Endodermal cell (in vitro differentiated cells): ENCODE results near the gene ATAD2B. TPM values are rescaled to one million over a fixed set of nuclear protein-coding genes. Genes with fewer than 3 reads are reported as not detected.

ENCODE experiments used
- DNase-seq: peaks from one replicate; pipeline ENCODE4 v3.0.0-alpha.2; 2017
- H3K27ac ChIP-seq: 2 replicates; pipeline ENCODE4 v1.5.1; 2013; ENCODE audit warnings: mild to moderate bottlenecking, low read depth, low read length, moderate library complexity
- H3K27me3 ChIP-seq: 2 replicates; pipeline ENCODE4 v1.6.1; 2013; ENCODE audit warnings: mild to moderate bottlenecking, low read length, moderate library complexity; ENCODE audit not compliant: insufficient read depth, control insufficient read depth, poor library complexity, severe bottlenecking
- H3K36me3 ChIP-seq: 2 replicates; pipeline ENCODE4 v1.7.0; 2013; ENCODE audit warnings: mild to moderate bottlenecking, low read length, moderate library complexity; ENCODE audit not compliant: control insufficient read depth, insufficient read depth
- H3K4me1 ChIP-seq: one replicate; pipeline ENCODE4 v1.7.0; 2013; ENCODE audit warnings: low read length; ENCODE audit not compliant: control insufficient read depth, insufficient read depth
- H3K4me3 ChIP-seq: 2 replicates; pipeline ENCODE4 v1.5.1; 2013; ENCODE audit warnings: mild to moderate bottlenecking, low read length, moderate library complexity
- H3K9ac ChIP-seq: 2 replicates; pipeline ENCODE4 v1.6.1; 2013; ENCODE audit warnings: mild to moderate bottlenecking, low read length, moderate library complexity; ENCODE audit not compliant: poor library complexity, severe bottlenecking; ENCODE audit errors: extremely low read depth
- H3K9me3 ChIP-seq: 2 replicates; pipeline ENCODE4 v1.6.1; 2013; ENCODE audit warnings: mild to moderate bottlenecking, low read length, moderate library complexity; ENCODE audit not compliant: control insufficient read depth
- H3K27ac Mint-ChIP-seq: 2 replicates; pipeline ENCODE4 v1.8.0; 2020; ENCODE audit warnings: mixed read lengths
- H3K27me3 Mint-ChIP-seq: 2 replicates; pipeline ENCODE4 v1.8.0; 2021; ENCODE audit warnings: mild to moderate bottlenecking, mixed read lengths; ENCODE audit not compliant: insufficient read depth
- H3K36me3 Mint-ChIP-seq: 2 replicates; pipeline ENCODE4 v1.8.0; 2020; ENCODE audit warnings: low read depth, mixed read lengths
- H3K4me1 Mint-ChIP-seq: 2 replicates; pipeline ENCODE4 v1.8.0; 2020; ENCODE audit warnings: mixed read lengths
- H3K4me3 Mint-ChIP-seq: 2 replicates; pipeline ENCODE4 v1.8.0; 2020; ENCODE audit warnings: mild to moderate bottlenecking, moderate library complexity, mixed read lengths
- H3K9me3 Mint-ChIP-seq: 2 replicates; pipeline ENCODE4 v1.8.0; 2020; ENCODE audit warnings: mild to moderate bottlenecking, mixed read lengths
- WGBS, 2 experiments: methylation state at CpG; one replicate each; pipeline versions ENCODE4 v1.1.5 to v1.1.7; 2013; ENCODE audit warnings: missing lambda C conversion rate in 2 of 2, mixed read lengths in 1 of 2; ENCODE audit not compliant: insufficient coverage in 1 of 2, insufficient read length in 1 of 2; 5-methylcytosine and 5-hydroxymethylcytosine counted together
- total RNA-seq, 2 donors: library from RNA; stranded (reverse); fragmentation: NEBNext Ultra II Directional in 1 of 2; extraction: Animal tissue kit (Norgen Biotek cat#: 25700) in 1 of 2; gene quantifications; 2 replicates in 1 of 2; 3 replicates in 1 of 2; pipeline ENCODE4 v1.2.1, GENCODE V29; 2021
- TF ChIP-seq, protein P1 (sequence below): fragments of 200-600 bp; sonication (generic); conservative IDR thresholded peaks from 2 replicates; pipeline ENCODE4 v1.5.0; 2021; ENCODE audit warnings: antibody characterized with exemption, mild to moderate bottlenecking

ATAD2B gene
- total RNA-seq, 2 donors from 2014 or later, result 18.6 to 20.7 TPM

- WGBS, 2 experiments, result 92 to 100% methylated on average over 2 to 4 of the region's 4 CpGs
- Histone ChIP-seq H3K9ac (no peak overlapping the region), H3K27me3 (no peaks in the 10 kb centered on the region), H3K36me3 (peaks cover 4% of the 10 kb centered on the region), H3K4me1 (no peaks in the 10 kb centered on the region), H3K27ac (no peak overlapping the region), H3K4me3 (no peak overlapping the region), H3K9me3 (peaks cover 22% of the 10 kb centered on the region)
- Mint-ChIP-seq H3K27me3 (peaks cover 3% of the 10 kb centered on the region), H3K9me3 (peaks cover 16% of the 10 kb centered on the region), H3K4me1 (no peaks in the 10 kb centered on the region), H3K27ac (no peak overlapping the region), H3K36me3 (peaks cover 22% of the 10 kb centered on the region), H3K4me3 (no peak overlapping the region)
- TF ChIP-seq, protein P1, sequence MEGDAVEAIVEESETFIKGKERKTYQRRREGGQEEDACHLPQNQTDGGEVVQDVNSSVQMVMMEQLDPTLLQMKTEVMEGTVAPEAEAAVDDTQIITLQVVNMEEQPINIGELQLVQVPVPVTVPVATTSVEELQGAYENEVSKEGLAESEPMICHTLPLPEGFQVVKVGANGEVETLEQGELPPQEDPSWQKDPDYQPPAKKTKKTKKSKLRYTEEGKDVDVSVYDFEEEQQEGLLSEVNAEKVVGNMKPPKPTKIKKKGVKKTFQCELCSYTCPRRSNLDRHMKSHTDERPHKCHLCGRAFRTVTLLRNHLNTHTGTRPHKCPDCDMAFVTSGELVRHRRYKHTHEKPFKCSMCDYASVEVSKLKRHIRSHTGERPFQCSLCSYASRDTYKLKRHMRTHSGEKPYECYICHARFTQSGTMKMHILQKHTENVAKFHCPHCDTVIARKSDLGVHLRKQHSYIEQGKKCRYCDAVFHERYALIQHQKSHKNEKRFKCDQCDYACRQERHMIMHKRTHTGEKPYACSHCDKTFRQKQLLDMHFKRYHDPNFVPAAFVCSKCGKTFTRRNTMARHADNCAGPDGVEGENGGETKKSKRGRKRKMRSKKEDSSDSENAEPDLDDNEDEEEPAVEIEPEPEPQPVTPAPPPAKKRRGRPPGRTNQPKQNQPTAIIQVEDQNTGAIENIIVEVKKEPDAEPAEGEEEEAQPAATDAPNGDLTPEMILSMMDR, result no peak
- no peak for DNase-seq
Observed at GRCh38 chr2:23844905-23845304, 82.0 kb downstream of the ATAD2B start.

DNA sequence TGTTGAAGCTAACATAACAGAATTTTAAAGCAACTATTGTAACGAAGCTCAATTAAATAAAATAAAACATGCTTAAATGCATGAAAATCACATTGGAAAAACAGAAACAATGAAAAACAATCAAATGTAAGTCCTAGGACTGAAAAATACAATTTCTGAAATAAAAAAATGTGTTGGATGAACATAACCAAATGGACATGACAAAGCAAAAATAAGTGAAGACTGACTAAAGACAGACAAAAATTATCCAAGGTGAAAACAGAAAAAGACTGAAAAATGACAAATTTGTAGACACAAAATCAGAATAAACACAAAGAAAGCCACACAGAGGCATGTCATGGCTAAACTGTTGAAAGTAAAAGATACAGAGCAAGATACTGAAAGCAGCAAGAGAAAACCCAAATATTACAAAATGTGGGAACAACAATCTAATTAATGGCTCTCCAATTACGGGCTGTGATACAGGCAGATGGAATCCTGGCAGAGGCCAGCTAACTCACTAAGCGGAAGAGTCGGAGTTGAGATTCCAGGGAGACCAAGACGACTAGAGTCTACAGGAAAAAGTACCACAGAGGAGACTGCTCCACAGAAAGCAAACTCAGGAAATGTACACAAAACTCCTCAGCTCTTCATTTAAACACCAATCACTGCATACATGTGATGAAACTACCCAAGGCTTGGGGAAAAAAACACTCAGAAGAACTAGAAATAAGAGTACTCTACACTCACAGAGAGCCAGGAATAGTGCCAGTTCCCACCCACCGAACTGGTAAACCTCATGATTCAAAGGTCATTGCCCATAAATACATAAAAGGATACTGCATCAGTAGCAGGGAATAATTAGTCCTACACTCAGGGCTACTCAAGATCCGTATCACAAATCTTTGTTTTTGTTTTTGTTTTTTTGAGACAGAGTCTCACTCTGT is 83.6 kb downstream of the ATAD2B start:
- WGBS, 2 experiments, result 89 to 93% methylated on average over 7 of the region's 7 CpGs
- peaks cover 30% of the 10 kb centered on the region for H3K36me3 Mint-ChIP-seq
- Histone ChIP-seq H3K9ac (no peak overlapping the region), H3K27me3 (no peaks in the 10 kb centered on the region), H3K27ac (no peak overlapping the region), H3K4me3 (no peak overlapping the region), H3K9me3 (peaks cover 25% of the 10 kb centered on the region), H3K36me3 (peaks cover 7% of the 10 kb centered on the region), H3K4me1 (no peaks in the 10 kb centered on the region)
- H3K4me3 Mint-ChIP-seq, result no peak overlapping the region
- peaks cover under 1% of the 10 kb centered on the region for H3K27me3 Mint-ChIP-seq
- no peak overlapping the region for H3K27ac Mint-ChIP-seq
- DNase-seq, result no peak
- peaks cover 16% of the 10 kb centered on the region for H3K9me3 Mint-ChIP-seq
- TF ChIP-seq, protein P1, result no peak
- no peaks in the 10 kb centered on the region for H3K4me1 Mint-ChIP-seq

- Histone ChIP-seq H3K27ac (no peak overlapping the region), H3K9ac (no peak overlapping the region), H3K4me3 (no peak overlapping the region), H3K27me3 (no peaks in the 10 kb centered on the region), H3K4me1 (no peaks in the 10 kb centered on the region), H3K9me3 (peaks cover 41% of the 10 kb centered on the region), H3K36me3 (peaks cover 8% of the 10 kb centered on the region)
- Mint-ChIP-seq H3K36me3 (peaks cover 56% of the 10 kb centered on the region), H3K4me3 (no peak overlapping the region), H3K27me3 (no peaks in the 10 kb centered on the region), H3K9me3 (peaks cover 30% of the 10 kb centered on the region), H3K27ac (no peak overlapping the region), H3K4me1 (no peaks in the 10 kb centered on the region)
- TF ChIP-seq, protein P1, result no peak
- 86 to 100% methylated on average over 1 to 3 of the region's 3 CpGs for WGBS, 2 experiments
- no peak for DNase-seq
Observed at GRCh38 chr2:23839919-23840578, 86.9 kb downstream of the ATAD2B start.
